NCI-H526 treated with DMSO at 0.1 percent for 48 hours (cell line): Measurements from ENCODE around the gene TMED4.

Experiments
- DNase-seq: peaks from one replicate; lab custom pipeline; 2025; lab: John Stamatoyannopoulos, UW

TMED4 gene

GRCh38 chr7:44581879-44582603, at the start of gene TMED4:
Gene TMED4, minus strand, starts transcription at chr7:44582231. Its CDS starts 25 bp downstream, at chr7:44582206.
- peak; percentile 98 for DNase-seq

GRCh38 chr7:44631458-44632115, 49.6 kb upstream of the TMED4 start:
- no peak for DNase-seq

GRCh38 chr7:44630792-44631457, 48.9 kb upstream of the TMED4 start:
- DNase-seq = no peak

GRCh38 chr7:44629829-44630522, 47.9 kb upstream of the TMED4 start:
- no peak for DNase-seq

GRCh38 chr7:44626620-44627019, 44.6 kb upstream of the TMED4 start:
- no peak for DNase-seq

GRCh38 chr7:44625526-44626471, 43.8 kb upstream of the TMED4 start:
- DNase-seq = no peak

GRCh38 chr7:44624318-44624717, 42.3 kb upstream of the TMED4 start:
- no peak for DNase-seq

- no peak for DNase-seq
Measured at GRCh38 chr7:44622342-44623151, 40.5 kb upstream of the TMED4 start.

GRCh38 chr7:44621750-44622103, 39.7 kb upstream of the TMED4 start:
- no peak for DNase-seq

- DNase-seq = no peak
Measured at GRCh38 chr7:44621034-44621749, 39.2 kb upstream of the TMED4 start.

GRCh38 chr7:44618753-44619152, 36.7 kb upstream of the TMED4 start:
- DNase-seq = no peak

GRCh38 chr7:44618045-44618444, 36.0 kb upstream of the TMED4 start:
- no peak for DNase-seq

- DNase-seq = no peak
Measured at GRCh38 chr7:44617225-44617890, 35.3 kb upstream of the TMED4 start.

GRCh38 chr7:44616545-44616944, 34.5 kb upstream of the TMED4 start:
- DNase-seq = no peak

GRCh38 chr7:44615793-44616192, 33.8 kb upstream of the TMED4 start:
- no peak for DNase-seq

GRCh38 chr7:44615149-44615611, 33.1 kb upstream of the TMED4 start:
- no peak for DNase-seq

GRCh38 chr7:44609829-44610228, 27.8 kb upstream of the TMED4 start:
- no peak for DNase-seq

- no peak for DNase-seq
Measured at GRCh38 chr7:44608916-44609648, 27.1 kb upstream of the TMED4 start.
